ENCODE measurements around the gene PTH2.

The PTH2 gene

GRCh38 chr19:49425178-49425577, 1.9 kb upstream of the PTH2 start, which contains the start of gene GFY:
GFY (plus strand) TSS chr19:49425388; CDS start chr19:49426431, 1,043 bp downstream.
- no peak for TF ChIP-seq CTCF (IDR thresholded peaks at IDR 0.05)

GRCh38 chr19:49423985-49424303, 703 bp upstream of the PTH2 start:
- no peak for TF ChIP-seq CTCF (IDR thresholded peaks at IDR 0.05)

- TF ChIP-seq CTCF (IDR thresholded peaks at IDR 0.05) = peak; percentile 53
These were observed 702 bp downstream of the PTH2 start for GRCh38 chr19:49422407-49423070.

- TF ChIP-seq CTCF (IDR thresholded peaks at IDR 0.05) = no peak
These were observed 1.4 kb downstream of the PTH2 start for GRCh38 chr19:49421878-49422202.

- TF ChIP-seq CTCF (IDR thresholded peaks at IDR 0.05) = no peak
These were observed 2.0 kb downstream of the PTH2 start for GRCh38 chr19:49421039-49421877.

- TF ChIP-seq CTCF (IDR thresholded peaks at IDR 0.05) = no peak
These were observed 3.0 kb downstream of the PTH2 start for GRCh38 chr19:49420227-49420626.

- TF ChIP-seq CTCF (IDR thresholded peaks at IDR 0.05) = no peak
These were observed 4.1 kb downstream of the PTH2 start for GRCh38 chr19:49419173-49419572.
